Activated T-cell treated with anti-CD3 and anti-CD28 coated beads, Interleukin-2, amount 50 U/mL, for 48 hours (primary cell): Measurements from ENCODE around the gene NECAB3.

Experiments
- DNase-seq, 2 experiments: peaks; one replicate each; pipeline ENCODE4 v3.0.0-alpha.2; 2020

Gene NECAB3

GRCh38 chr20:33663161-33664084, 10.8 kb downstream of the NECAB3 start:
- DNase-seq, result peak; percentile 87 to 90

GRCh38 chr20:33662172-33662571, 12.1 kb downstream of the NECAB3 start, which contains the start of gene C20orf144:
Gene C20orf144, plus strand, starts transcription at chr20:33662327. Its CDS starts 19 bp downstream, at chr20:33662346.
- DNase-seq, result no peak

- DNase-seq, result no peak
Measured at GRCh38 chr20:33660685-33661058, 13.6 kb downstream of the NECAB3 start.

- DNase-seq, result no peak
Measured at GRCh38 chr20:33660035-33660684, 14.1 kb downstream of the NECAB3 start.

GRCh38 chr20:33659341-33660034, 14.7 kb downstream of the NECAB3 start:
- DNase-seq, result no peak

GRCh38 chr20:33658929-33659328, 15.3 kb downstream of the NECAB3 start:
- no peak for DNase-seq

- no peak for DNase-seq
Measured at GRCh38 chr20:33658510-33658909, 15.7 kb downstream of the NECAB3 start.

GRCh38 chr20:33657704-33658095, 16.5 kb downstream of the NECAB3 start:
- no peak for DNase-seq

- DNase-seq, result no peak
Measured at GRCh38 chr20:33656783-33657703, 17.2 kb downstream of the NECAB3 start.

- peak in 1 of 2 experiments; percentile 15 for DNase-seq
Measured at GRCh38 chr20:33656010-33656782, 18.0 kb downstream of the NECAB3 start.

- no peak for DNase-seq
Measured at GRCh38 chr20:33655164-33655563, 19.1 kb downstream of the NECAB3 start.

GRCh38 chr20:33654680-33655161, 19.5 kb downstream of the NECAB3 start:
- peak in 1 of 2 experiments; percentile 15 for DNase-seq

- peak in 1 of 2 experiments; percentile 24 for DNase-seq
Measured at GRCh38 chr20:33653900-33654596, 20.2 kb downstream of the NECAB3 start.

- peak; percentile 53 to 62 for DNase-seq
Measured at GRCh38 chr20:33653218-33653899, 20.9 kb downstream of the NECAB3 start.

- DNase-seq, result no peak
Measured at GRCh38 chr20:33651562-33652048, 22.6 kb downstream of the NECAB3 start.

GRCh38 chr20:33650753-33651561, 23.3 kb downstream of the NECAB3 start:
- DNase-seq, result no peak

GRCh38 chr20:33650111-33650752, 24.0 kb downstream of the NECAB3 start:
- no peak for DNase-seq

GRCh38 chr20:33649201-33649681, 25.0 kb downstream of the NECAB3 start:
- no peak for DNase-seq
